ENCODE measurements around the gene CFAP70. TPM values are rescaled to one million over a fixed set of nuclear protein-coding genes. Genes with fewer than 3 reads are reported as not detected.
"Not testable (repeated sequence)": the region's sequence is repeated elsewhere in the genome, so short reads cannot be mapped to it uniquely, and the experiment has no call there.

CFAP70 gene
- total RNA-seq, 2 experiments from 2014 or later = 0.51 to 0.59 TPM

DNA sequence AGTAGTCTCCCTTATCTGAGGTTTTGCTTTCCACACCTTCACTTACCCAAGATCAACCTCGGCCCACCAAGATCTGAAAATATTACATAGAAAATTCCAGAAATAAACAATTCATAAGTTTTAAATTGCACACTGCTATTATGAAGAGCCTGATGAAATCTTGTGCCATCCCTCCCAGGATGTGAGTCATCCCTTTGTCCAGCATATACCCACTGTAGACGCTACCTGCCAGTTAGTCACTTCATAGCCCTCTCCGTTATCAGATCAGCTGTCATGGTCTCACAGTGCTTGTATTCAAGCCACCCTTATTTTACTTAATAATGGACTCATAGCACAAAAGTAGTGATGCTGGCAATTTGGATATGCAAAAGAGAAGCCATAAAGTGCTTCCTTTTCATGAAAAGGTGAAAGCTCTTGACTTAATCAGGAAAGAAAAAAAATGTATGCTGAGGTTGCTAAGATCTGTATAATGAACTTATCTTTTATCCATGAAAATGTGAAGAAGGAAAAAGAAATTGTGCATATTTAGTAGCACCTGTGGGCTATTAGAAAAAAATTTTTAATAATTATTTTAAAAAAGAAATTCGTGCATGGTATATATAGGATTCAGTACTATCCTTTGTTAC, 96.4 kb downstream of the CFAP70 start:
- peaks cover 10% of the 10 kb centered on the region for H3K9me3 Mint-ChIP-seq
- DNase-seq (peak; percentile 12), ATAC-seq (peak; percentile 42)
- H3K36me3 Mint-ChIP-seq (ENCODE audit: low read depth) = peaks cover 3% of the 10 kb centered on the region
- H3K27me3 Mint-ChIP-seq = no peaks in the 10 kb centered on the region
- H3K4me1 Mint-ChIP-seq (ENCODE audit: low read depth) = peaks cover 2% of the 10 kb centered on the region
- no peak overlapping the region for H3K4me3 Mint-ChIP-seq
- TF ChIP-seq, protein P1, sequence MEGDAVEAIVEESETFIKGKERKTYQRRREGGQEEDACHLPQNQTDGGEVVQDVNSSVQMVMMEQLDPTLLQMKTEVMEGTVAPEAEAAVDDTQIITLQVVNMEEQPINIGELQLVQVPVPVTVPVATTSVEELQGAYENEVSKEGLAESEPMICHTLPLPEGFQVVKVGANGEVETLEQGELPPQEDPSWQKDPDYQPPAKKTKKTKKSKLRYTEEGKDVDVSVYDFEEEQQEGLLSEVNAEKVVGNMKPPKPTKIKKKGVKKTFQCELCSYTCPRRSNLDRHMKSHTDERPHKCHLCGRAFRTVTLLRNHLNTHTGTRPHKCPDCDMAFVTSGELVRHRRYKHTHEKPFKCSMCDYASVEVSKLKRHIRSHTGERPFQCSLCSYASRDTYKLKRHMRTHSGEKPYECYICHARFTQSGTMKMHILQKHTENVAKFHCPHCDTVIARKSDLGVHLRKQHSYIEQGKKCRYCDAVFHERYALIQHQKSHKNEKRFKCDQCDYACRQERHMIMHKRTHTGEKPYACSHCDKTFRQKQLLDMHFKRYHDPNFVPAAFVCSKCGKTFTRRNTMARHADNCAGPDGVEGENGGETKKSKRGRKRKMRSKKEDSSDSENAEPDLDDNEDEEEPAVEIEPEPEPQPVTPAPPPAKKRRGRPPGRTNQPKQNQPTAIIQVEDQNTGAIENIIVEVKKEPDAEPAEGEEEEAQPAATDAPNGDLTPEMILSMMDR (IDR thresholded peaks at IDR 0.05) = no peak
- ChIA-PET POLR2A (no interaction called here), CTCF (interaction anchor here (1.0 kb wide), 1 partner anchor 9 kb away, joined by 3 read pairs; no protein-coding TSS in a partner anchor)
- no peak overlapping the region for H3K27ac Mint-ChIP-seq
- intact Hi-C loops (cut with micrococcal nuclease) = no loop called here

- Mint-ChIP-seq H3K9me3 (peaks cover 10% of the 10 kb centered on the region), H3K4me3 (no peak overlapping the region), H3K36me3 (ENCODE audit: low read depth) (peaks cover 3% of the 10 kb centered on the region), H3K27ac (no peak overlapping the region), H3K27me3 (no peaks in the 10 kb centered on the region), H3K4me1 (ENCODE audit: low read depth) (peaks cover 2% of the 10 kb centered on the region)
- ATAC-seq = no peak
- intact Hi-C loops (cut with micrococcal nuclease) = no loop called here
- CTCF ChIA-PET = interaction anchor here (0.6 to 1.0 kb wide), 2 partner anchors 8 to 213 kb away, joined by 3 read pairs; no protein-coding TSS in a partner anchor
- DNase-seq = no peak
- TF ChIP-seq, protein P1 (IDR thresholded peaks at IDR 0.05) = no peak
- POLR2A ChIA-PET = interaction anchor here (1.2 to 2.8 kb wide), 2 partner anchors 9 to 15 kb away, joined by 7 to 11 read pairs; partner anchors contain the start of genes DNAJC9 and MRPS16
Measured at GRCh38 chr10:73261362-73261995, 97.2 kb downstream of the CFAP70 start.

DNA sequence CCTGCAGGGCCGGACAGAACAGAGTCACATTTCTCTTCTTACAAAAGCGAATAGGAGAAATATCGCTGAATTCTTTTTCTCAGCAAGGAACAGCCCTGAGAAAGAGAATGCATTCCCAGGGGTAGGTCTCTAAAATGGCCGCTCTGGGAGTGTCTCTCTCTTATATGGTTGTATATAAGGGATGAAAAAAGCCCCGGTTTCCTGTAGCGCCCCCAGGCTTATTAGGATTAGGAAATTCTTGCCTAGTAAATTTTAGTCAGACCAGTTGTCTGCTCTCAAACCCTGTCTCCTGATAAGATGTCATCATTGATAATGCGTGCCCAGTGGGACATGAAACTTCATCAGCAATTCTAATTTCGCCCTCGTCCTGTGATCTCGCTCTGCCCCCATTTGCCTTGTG, 100.1 kb downstream of the CFAP70 start:
- ATAC-seq = not testable (repeated sequence)

GRCh38 chr10:73253225-73253555, 105.5 kb downstream of the CFAP70 start:
- H3K4me1 Mint-ChIP-seq (ENCODE audit: low read depth) = peaks cover 30% of the 10 kb centered on the region
- ATAC-seq = peak; percentile 4
- H3K9me3 Mint-ChIP-seq = no peaks in the 10 kb centered on the region
- DNase-seq = no peak
- H3K36me3 Mint-ChIP-seq (ENCODE audit: low read depth) = peaks cover 36% of the 10 kb centered on the region
- H3K27me3 Mint-ChIP-seq = no peaks in the 10 kb centered on the region
- intact Hi-C loops (cut with micrococcal nuclease) = no loop called here
- CTCF ChIA-PET = interaction anchor here (0.7 to 1.4 kb wide), 5 partner anchors 8 to 391 kb away, joined by 3 to 7 read pairs (median 3); partner anchors contain the start of gene P4HA1
- POLR2A ChIA-PET = interaction anchor here (0.7 to 3.6 kb wide), 10 partner anchors 13 to 374 kb away, joined by 3 to 33 read pairs (median 4); partner anchors contain the start of genes CFAP70, ECD and FAM149B1
- H3K4me3 Mint-ChIP-seq = peak overlapping the region; percentile 93
- TF ChIP-seq, protein P1 (IDR thresholded peaks at IDR 0.05) = peak; percentile 2
- peak overlapping the region; percentile 98 for H3K27ac Mint-ChIP-seq

More for the DNA sequence above, 100.1 kb downstream of the CFAP70 start:
- ChIA-PET CTCF (interaction anchor here (0.6 kb wide), 1 partner anchor 37 kb away, joined by 3 read pairs; no protein-coding TSS in a partner anchor), POLR2A (interaction anchor here (2.8 kb wide), 1 partner anchor 12 kb away, joined by 11 read pairs; the partner anchor contains the start of gene DNAJC9)
- H3K4me3 Mint-ChIP-seq; H3K36me3 Mint-ChIP-seq (ENCODE audit: low read depth); H3K4me1 Mint-ChIP-seq (ENCODE audit: low read depth); H3K27ac Mint-ChIP-seq; H3K27me3 Mint-ChIP-seq; H3K9me3 Mint-ChIP-seq; intact Hi-C loops (cut with micrococcal nuclease): not testable (repeated sequence)
- DNase-seq = peak; percentile 11

- CTCF ChIA-PET = interaction anchor here (0.7 to 1.4 kb wide), 4 partner anchors 9 to 391 kb away, joined by 3 to 7 read pairs (median 4); partner anchors contain the start of gene P4HA1
- H3K36me3 Mint-ChIP-seq (ENCODE audit: low read depth) = peaks cover 40% of the 10 kb centered on the region
- TF ChIP-seq, protein P1 (IDR thresholded peaks at IDR 0.05) = peak; percentile 5
Measured at GRCh38 chr10:73252445-73253224, 106.0 kb downstream of the CFAP70 start, which contains the start of gene MRPS16. Gene MRPS16 (minus strand): TSS chr10:73252644. CDS start chr10:73252482, 162 bp downstream.

More at GRCh38 chr10:73252445-73253224, 106.0 kb downstream of the CFAP70 start, which contains the start of gene MRPS16:
- peaks cover 35% of the 10 kb centered on the region for H3K4me1 Mint-ChIP-seq (ENCODE audit: low read depth)
- peak within 1 kb of the TSS; percentile 98 for H3K27ac Mint-ChIP-seq
- H3K9me3 Mint-ChIP-seq = no peaks in the 10 kb centered on the region
- DNase-seq = peak; percentile 96
- no peaks in the 10 kb centered on the region for H3K27me3 Mint-ChIP-seq
- intact Hi-C loops (cut with micrococcal nuclease) = no loop called here
- H3K4me3 Mint-ChIP-seq = peak within 1 kb of the TSS; percentile 93
- peak; percentile 89 for ATAC-seq
- POLR2A ChIA-PET = interaction anchor here (0.7 to 3.6 kb wide), 13 partner anchors 9 to 375 kb away, joined by 3 to 33 read pairs (median 5); partner anchors contain the start of genes CFAP70, ECD and FAM149B1

All from activated CD8-positive, alpha-beta T cell treated with anti-CD3 and anti-CD28 coated beads for 36 hours (primary cell).